ENCODE measurements around the gene MRPL14.

GRCh38 chr6:44150317-44150917, 23.2 kb upstream of the MRPL14 start:
- TF ChIP-seq, protein P1, sequence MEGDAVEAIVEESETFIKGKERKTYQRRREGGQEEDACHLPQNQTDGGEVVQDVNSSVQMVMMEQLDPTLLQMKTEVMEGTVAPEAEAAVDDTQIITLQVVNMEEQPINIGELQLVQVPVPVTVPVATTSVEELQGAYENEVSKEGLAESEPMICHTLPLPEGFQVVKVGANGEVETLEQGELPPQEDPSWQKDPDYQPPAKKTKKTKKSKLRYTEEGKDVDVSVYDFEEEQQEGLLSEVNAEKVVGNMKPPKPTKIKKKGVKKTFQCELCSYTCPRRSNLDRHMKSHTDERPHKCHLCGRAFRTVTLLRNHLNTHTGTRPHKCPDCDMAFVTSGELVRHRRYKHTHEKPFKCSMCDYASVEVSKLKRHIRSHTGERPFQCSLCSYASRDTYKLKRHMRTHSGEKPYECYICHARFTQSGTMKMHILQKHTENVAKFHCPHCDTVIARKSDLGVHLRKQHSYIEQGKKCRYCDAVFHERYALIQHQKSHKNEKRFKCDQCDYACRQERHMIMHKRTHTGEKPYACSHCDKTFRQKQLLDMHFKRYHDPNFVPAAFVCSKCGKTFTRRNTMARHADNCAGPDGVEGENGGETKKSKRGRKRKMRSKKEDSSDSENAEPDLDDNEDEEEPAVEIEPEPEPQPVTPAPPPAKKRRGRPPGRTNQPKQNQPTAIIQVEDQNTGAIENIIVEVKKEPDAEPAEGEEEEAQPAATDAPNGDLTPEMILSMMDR (conservative IDR thresholded peaks at IDR 0.05; ENCODE audit: low read depth, low read length): no peak
- TF ChIP-seq, protein P2, sequence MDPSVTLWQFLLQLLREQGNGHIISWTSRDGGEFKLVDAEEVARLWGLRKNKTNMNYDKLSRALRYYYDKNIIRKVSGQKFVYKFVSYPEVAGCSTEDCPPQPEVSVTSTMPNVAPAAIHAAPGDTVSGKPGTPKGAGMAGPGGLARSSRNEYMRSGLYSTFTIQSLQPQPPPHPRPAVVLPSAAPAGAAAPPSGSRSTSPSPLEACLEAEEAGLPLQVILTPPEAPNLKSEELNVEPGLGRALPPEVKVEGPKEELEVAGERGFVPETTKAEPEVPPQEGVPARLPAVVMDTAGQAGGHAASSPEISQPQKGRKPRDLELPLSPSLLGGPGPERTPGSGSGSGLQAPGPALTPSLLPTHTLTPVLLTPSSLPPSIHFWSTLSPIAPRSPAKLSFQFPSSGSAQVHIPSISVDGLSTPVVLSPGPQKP (IDR thresholded peaks at IDR 0.05; ENCODE audit: borderline replicate concordance, low read depth, low read length): no peak
- no peak for TF ChIP-seq POLR2A (IDR thresholded peaks at IDR 0.05; ENCODE audit: low read depth, low read length)
- TF ChIP-seq MAFK (IDR thresholded peaks at IDR 0.05; ENCODE audit: low read depth, low read length): no peak
- no peak for TF ChIP-seq NFE2L2 (IDR thresholded peaks at IDR 0.05; ENCODE audit: low read depth, low read length)
- no peak for TF ChIP-seq RFX5 (IDR thresholded peaks at IDR 0.05; ENCODE audit: low read depth, low read length)
- no peak for TF ChIP-seq MAZ (IDR thresholded peaks at IDR 0.05; ENCODE audit: borderline replicate concordance, low read depth, low read length)
- TF ChIP-seq CEBPB (IDR thresholded peaks at IDR 0.05; ENCODE audit: low read depth, low read length): no peak
- TF ChIP-seq SMC3 (IDR thresholded peaks at IDR 0.05; ENCODE audit: low read depth, low read length): no peak

Measured in IMR-90 (cell line).